Measurements from ENCODE around the gene SELENOI. TPM values are rescaled to one million over a fixed set of nuclear protein-coding genes. Genes with fewer than 3 reads are reported as not detected.

The SELENOI gene
- total and polyA plus RNA-seq, 2 donors (not counting 3 experiments of a cell fraction or from before 2014, with no cell fraction given): 10.8 to 25.3 TPM

GRCh38 chr2:26324903-26325302 lies 21.0 kb upstream of the SELENOI start:
- no peak for TF ChIP-seq FOS (IDR thresholded peaks at IDR 0.05; ENCODE audit: borderline replicate concordance, insufficient read depth, low read length)
- TF ChIP-seq MYC (IDR thresholded peaks at IDR 0.05; ENCODE audit: low read depth, low read length): no peak
- no peak for TF ChIP-seq EZH2 (IDR thresholded peaks at IDR 0.05; ENCODE audit: borderline replicate concordance, low read depth, low read length, severe bottlenecking)
- TF ChIP-seq POLR2A (IDR thresholded peaks at IDR 0.05; ENCODE audit: low read depth, low read length): no peak
- no peak for TF ChIP-seq JUN (IDR thresholded peaks at IDR 0.05; ENCODE audit: borderline replicate concordance, insufficient read depth, insufficient read length, low read depth)
- no peak for TF ChIP-seq MAX (IDR thresholded peaks at IDR 0.05; ENCODE audit: insufficient read depth, insufficient read length)
- no peak for TF ChIP-seq GATA2 (IDR thresholded peaks at IDR 0.05; ENCODE audit: insufficient read depth, insufficient read length, low read depth, low read length)
- no peak for TF ChIP-seq POLR2AphosphoS5 (IDR thresholded peaks at IDR 0.05; ENCODE audit: insufficient read depth, low read depth, low read length)
- TF ChIP-seq CTCF (IDR thresholded peaks at IDR 0.05; ENCODE audit: extremely low read depth in 1 of 2, insufficient read depth in 1 of 2, low read depth in 1 of 2, low read length in 2 of 2): no peak
- Histone ChIP-seq H2AFZ (ENCODE audit: low read depth, low read length) (no peak overlapping the region), H3K9me3 (replicated peaks; ENCODE audit: control insufficient read depth, insufficient read depth, low read length) (no peaks in the 10 kb centered on the region), H3K9ac (replicated peaks; ENCODE audit: extremely low read depth, insufficient read depth, low read length) (no peak overlapping the region), H3K27me3 (ENCODE audit: control insufficient read depth in 2 of 2, insufficient read depth in 2 of 2, low read length in 2 of 2) (peaks cover 0 to 2% of the 10 kb centered on the region in 2 experiments), H3K36me3 (ENCODE audit: control insufficient read depth in 2 of 2, extremely low read depth in 1 of 2, insufficient read depth in 2 of 2, low read length in 2 of 2) (no peaks in the 10 kb centered on the region), H3K79me2 (ENCODE audit: control insufficient read depth, insufficient read depth, low read length) (no peaks in the 10 kb centered on the region), H3K4me2 (ENCODE audit: insufficient read depth, low read length) (no peak overlapping the region), H4K20me1 (replicated peaks; ENCODE audit: control insufficient read depth, extremely low read depth, insufficient read depth, low read length) (no peaks in the 10 kb centered on the region), H3K4me1 (ENCODE audit: control insufficient read depth, extremely low read depth, insufficient read depth, low read length) (no peaks in the 10 kb centered on the region), H3K4me3 (replicated peaks in 1 of 3; ENCODE audit: insufficient read depth in 1 of 3, low read depth in 1 of 3, low read length in 3 of 3) (no peak overlapping the region), H3K9me1 (replicated peaks; ENCODE audit: control insufficient read depth, extremely low read depth, insufficient read depth, low read length) (no peaks in the 10 kb centered on the region), H3K27ac (ENCODE audit: insufficient read depth, low read depth, low read length) (no peak overlapping the region)
- no peak for FAIRE-seq
- no TSS peak for BruUV-seq (replicated peaks)
- intact Hi-C loops (cut with micrococcal nuclease): no loop called here
- DNase-seq (ENCODE audit: low read depth, low spot score): no peak
- CTCF ChIA-PET: interaction anchor here (1.0 kb wide), 1 partner anchor 9 kb away, joined by 3 read pairs; no protein-coding TSS in a partner anchor
- POLR2A ChIA-PET: no interaction called here
- dilution Hi-C loops (cut with MboI; ENCODE audit: extremely low pct_ligation_motif_present, low sequenced_read_pairs): no loop called here
